Trophoblast cell (in vitro differentiated cells and primary cell): Measurements from ENCODE around the gene KIF21B.
"Not testable (repeated sequence)": the region's sequence is repeated elsewhere in the genome, so short reads cannot be mapped to it uniquely, and the experiment has no call there.

ENCODE experiments used
- DNase-seq, 2 donors: peaks; one replicate each; pipeline ENCODE4 v3.0.0-alpha.2; 2016
- H2AFZ ChIP-seq: 2 replicates; pipeline ENCODE4 v1.6.1; 2013; ENCODE audit warnings: low read length, moderate library complexity, mild to moderate bottlenecking; ENCODE audit not compliant: insufficient read depth, poor library complexity
- H2AK5ac ChIP-seq: 2 replicates; pipeline ENCODE4 v1.6.1; 2013; ENCODE audit warnings: mild to moderate bottlenecking, low read length
- H2BK120ac ChIP-seq: 2 replicates; pipeline ENCODE4 v1.6.1; 2013; ENCODE audit warnings: low read length, mild to moderate bottlenecking, moderate library complexity; ENCODE audit not compliant: insufficient read depth, poor library complexity
- H2BK12ac ChIP-seq: 2 replicates; pipeline ENCODE4 v1.6.1; 2013; ENCODE audit warnings: mild to moderate bottlenecking, low read length, moderate library complexity
- H2BK5ac ChIP-seq: 2 replicates; pipeline ENCODE4 v1.6.1; 2013; ENCODE audit warnings: low read length, low read depth, moderate library complexity, mild to moderate bottlenecking; ENCODE audit not compliant: poor library complexity
- H3K14ac ChIP-seq: 2 replicates; pipeline ENCODE4 v1.6.1; 2013; ENCODE audit warnings: mild to moderate bottlenecking, low read length
- H3K18ac ChIP-seq: 2 replicates; pipeline ENCODE4 v1.6.1; 2013; ENCODE audit warnings: mild to moderate bottlenecking, low read length
- H3K23ac ChIP-seq: 2 replicates; pipeline ENCODE4 v1.6.1; 2013; ENCODE audit warnings: low read length
- H3K27ac ChIP-seq: 2 replicates; pipeline ENCODE4 v1.5.1; 2013; ENCODE audit warnings: low read depth, mild to moderate bottlenecking, inconsistent platforms, low read length, moderate library complexity
- H3K27me3 ChIP-seq: 2 replicates; pipeline ENCODE4 v1.6.1; 2013; ENCODE audit warnings: inconsistent platforms, mild to moderate bottlenecking, low read length, moderate library complexity; ENCODE audit not compliant: insufficient read depth
- H3K36me3 ChIP-seq, 2 experiments: 1 replicate in 1 of 2; 2 replicates in 1 of 2; pipeline ENCODE4 v1.6.1; 2013; ENCODE audit warnings: low read length in 2 of 2, mild to moderate bottlenecking in 2 of 2, moderate library complexity in 1 of 2; ENCODE audit not compliant: insufficient read depth in 2 of 2, control insufficient read depth in 1 of 2
- H3K4ac ChIP-seq: 2 replicates; pipeline ENCODE4 v1.6.1; 2013; ENCODE audit warnings: low read depth, mild to moderate bottlenecking, low read length, moderate library complexity
- H3K4me1 ChIP-seq, 2 experiments: 1 replicate in 1 of 2; 2 replicates in 1 of 2; pipeline ENCODE4 v1.6.1; 2013; ENCODE audit warnings: low read length in 2 of 2, mild to moderate bottlenecking in 2 of 2, moderate library complexity in 1 of 2; ENCODE audit not compliant: insufficient read depth in 2 of 2, control insufficient read depth in 1 of 2
- H3K4me2 ChIP-seq: 2 replicates; pipeline ENCODE4 v1.6.1; 2013; ENCODE audit warnings: inconsistent platforms, mild to moderate bottlenecking, low read length, moderate library complexity
- H3K4me3 ChIP-seq: 2 replicates; pipeline ENCODE4 v1.5.1; 2013; ENCODE audit warnings: mild to moderate bottlenecking, low read depth, low read length, inconsistent platforms
- H3K79me1 ChIP-seq: one replicate; pipeline ENCODE4 v1.6.1; 2013; ENCODE audit warnings: low read length
- H3K79me2 ChIP-seq: 2 replicates; pipeline ENCODE4 v1.6.1; 2013; ENCODE audit warnings: low read length, mild to moderate bottlenecking; ENCODE audit not compliant: control insufficient read depth, insufficient read depth, poor library complexity
- H3K9ac ChIP-seq: 2 replicates; pipeline ENCODE4 v1.6.1; 2013; ENCODE audit warnings: mild to moderate bottlenecking, low read length
- H3K9me3 ChIP-seq: 2 replicates; pipeline ENCODE4 v1.6.1; 2013; ENCODE audit warnings: low read depth, mild to moderate bottlenecking, control low read depth, inconsistent platforms, low read length; ENCODE audit not compliant: insufficient read depth
- H4K12ac ChIP-seq: 2 replicates; pipeline ENCODE4 v1.6.1; 2013; ENCODE audit warnings: low read depth, mild to moderate bottlenecking, low read length, moderate library complexity
- H4K8ac ChIP-seq: 2 replicates; pipeline ENCODE4 v1.6.1; 2013; ENCODE audit warnings: low read depth, mild to moderate bottlenecking, low read length, moderate library complexity
- H4K91ac ChIP-seq: one replicate; pipeline ENCODE4 v1.6.1; 2013; ENCODE audit warnings: low read depth, mild to moderate bottlenecking, low read length, moderate library complexity
- WGBS: extraction: QIAGEN DNeasy Blood & Tissue Kit; methylation state at CpG from one replicate; pipeline ENCODE4 v1.1.7; 2013; ENCODE audit warnings: missing lambda C conversion rate; ENCODE audit not compliant: insufficient read length, insufficient coverage; ENCODE audit errors: extremely low coverage; 5-methylcytosine and 5-hydroxymethylcytosine counted together

Gene KIF21B

GRCh38 chr1:200938955-200939354 lies 84.6 kb downstream of the KIF21B start:
- Histone ChIP-seq H3K9me3 (peaks cover 2% of the 10 kb centered on the region), H3K18ac (no peak overlapping the region), H3K14ac (no peak overlapping the region), H3K4me2 (no peak overlapping the region), H3K79me2 (no peaks in the 10 kb centered on the region), H3K4ac (no peak overlapping the region), H3K9ac (no peak overlapping the region), H3K36me3 (no peaks in the 10 kb centered on the region), H3K23ac (no peak overlapping the region), H3K4me3 (no peak overlapping the region), H4K91ac (no peak overlapping the region), H3K79me1 (peaks cover 2% of the 10 kb centered on the region), H2BK5ac (no peak overlapping the region), H3K27ac (no peak overlapping the region), H2AK5ac (no peak overlapping the region), H2AFZ (no peak overlapping the region), H3K4me1 (no peaks in the 10 kb centered on the region), H4K12ac (no peak overlapping the region), H3K27me3 (no peaks in the 10 kb centered on the region), H2BK12ac (no peak overlapping the region), H2BK120ac (no peak overlapping the region), H4K8ac (no peak overlapping the region)
- no CpG with 5 or more reads among the region's 4 CpGs for WGBS
- no peak for DNase-seq

- H2AK5ac ChIP-seq, H3K79me1 ChIP-seq, H3K23ac ChIP-seq, H2BK12ac ChIP-seq, H3K4me1 ChIP-seq, H2AFZ ChIP-seq, H4K12ac ChIP-seq, H2BK5ac ChIP-seq, H4K8ac ChIP-seq, H3K27me3 ChIP-seq, H3K14ac ChIP-seq, H3K4me3 ChIP-seq, H3K4me2 ChIP-seq, H3K4ac ChIP-seq, H3K18ac ChIP-seq, H4K91ac ChIP-seq, H3K79me2 ChIP-seq, H3K27ac ChIP-seq, H3K9me3 ChIP-seq, H3K9ac ChIP-seq, H2BK120ac ChIP-seq, H3K36me3 ChIP-seq: not testable (repeated sequence)
- no CpG with 5 or more reads among the region's 18 CpGs for WGBS
- DNase-seq: peak; percentile 21 to 84
Measured at GRCh38 chr1:200935286-200935962, 88.1 kb downstream of the KIF21B start.

- Histone ChIP-seq H2BK5ac (no peak overlapping the region), H3K18ac (no peak overlapping the region)
Measured at GRCh38 chr1:200934676-200935245, 88.8 kb downstream of the KIF21B start.

GRCh38 chr1:200931776-200932175 lies 91.7 kb downstream of the KIF21B start:
- H2AFZ ChIP-seq: no peak overlapping the region
- no peak overlapping the region for H4K91ac ChIP-seq
- H3K14ac ChIP-seq: no peak overlapping the region
- H3K9me3 ChIP-seq: peaks cover 2% of the 10 kb centered on the region
- no peak overlapping the region for H4K12ac ChIP-seq
- H3K9ac ChIP-seq: no peak overlapping the region
- no peak overlapping the region for H3K27ac ChIP-seq
- H4K8ac ChIP-seq: no peak overlapping the region
- H2BK120ac ChIP-seq: no peak overlapping the region
- WGBS: no CpG with 5 or more reads among the region's 2 CpGs
- no peaks in the 10 kb centered on the region for H3K79me2 ChIP-seq
- H3K18ac ChIP-seq: no peak overlapping the region
- H3K4me2 ChIP-seq: no peak overlapping the region
- peak; percentile 53 to 73 for DNase-seq
- no peak overlapping the region for H3K23ac ChIP-seq
- H3K36me3 ChIP-seq: no peaks in the 10 kb centered on the region
- no peaks in the 10 kb centered on the region for H3K4me1 ChIP-seq
- H2BK5ac ChIP-seq: no peak overlapping the region
- no peaks in the 10 kb centered on the region for H3K27me3 ChIP-seq
- no peak overlapping the region for H3K4ac ChIP-seq
- no peak overlapping the region for H2BK12ac ChIP-seq
- H2AK5ac ChIP-seq: no peak overlapping the region
- peaks cover 2% of the 10 kb centered on the region for H3K79me1 ChIP-seq
- H3K4me3 ChIP-seq: no peak overlapping the region

More at GRCh38 chr1:200934676-200935245, 88.8 kb downstream of the KIF21B start:
- Histone ChIP-seq H3K4me2 (no peak overlapping the region), H4K8ac (no peak overlapping the region), H2BK12ac (no peak overlapping the region), H3K27me3 (no peaks in the 10 kb centered on the region), H2AK5ac (no peak overlapping the region), H3K23ac (no peak overlapping the region), H3K9me3 (peaks cover 2% of the 10 kb centered on the region), H3K4ac (no peak overlapping the region), H3K79me1 (peaks cover 2% of the 10 kb centered on the region), H4K12ac (no peak overlapping the region), H3K4me3 (no peak overlapping the region), H3K14ac (no peak overlapping the region), H2AFZ (no peak overlapping the region), H3K79me2 (no peaks in the 10 kb centered on the region), H3K27ac (no peak overlapping the region), H3K4me1 (no peaks in the 10 kb centered on the region), H3K36me3 (no peaks in the 10 kb centered on the region), H2BK120ac (no peak overlapping the region), H3K9ac (no peak overlapping the region), H4K91ac (no peak overlapping the region)
- no CpG with 5 or more reads among the region's 13 CpGs for WGBS
- DNase-seq: peak; percentile 74 to 91
